Stimulated activated naive CD8-positive, alpha-beta T cell treated with anti-CD3 and anti-CD28 coated beads, Interleukin-15, Interleukin-2, amounts not matched to agents 100 ng/mL and 50 ng/mL, for 24 hours (primary cell): ENCODE measurements around the gene PLA2G15.

Experiments
- H3K27ac Mint-ChIP-seq: one replicate; pipeline ENCODE4 v1.8.0; 2021; ENCODE audit warnings: mild to moderate bottlenecking, mixed read lengths
- H3K27me3 Mint-ChIP-seq: one replicate; pipeline ENCODE4 v1.8.0; 2021; ENCODE audit warnings: mixed read lengths
- H3K36me3 Mint-ChIP-seq: one replicate; pipeline ENCODE4 v1.8.0; 2021; ENCODE audit warnings: low read depth, mixed read lengths
- H3K4me1 Mint-ChIP-seq: one replicate; pipeline ENCODE4 v1.8.0; 2021; ENCODE audit warnings: low read depth, mixed read lengths
- H3K4me3 Mint-ChIP-seq: one replicate; pipeline ENCODE4 v1.8.0; 2021; ENCODE audit warnings: mild to moderate bottlenecking, mixed read lengths
- H3K9me3 Mint-ChIP-seq: one replicate; pipeline ENCODE4 v1.8.0; 2021; ENCODE audit warnings: mixed read lengths

PLA2G15 gene

GRCh38 chr16:68236826-68237242 is 8.3 kb upstream of the PLA2G15 start:
- peaks cover 41% of the 10 kb centered on the region for H3K4me1 Mint-ChIP-seq
- H3K27me3 Mint-ChIP-seq = no peaks in the 10 kb centered on the region
- H3K9me3 Mint-ChIP-seq = no peaks in the 10 kb centered on the region
- no peaks in the 10 kb centered on the region for H3K36me3 Mint-ChIP-seq
- H3K27ac Mint-ChIP-seq = peak overlapping the region; percentile 94
- peak overlapping the region; percentile 85 for H3K4me3 Mint-ChIP-seq

- Mint-ChIP-seq H3K4me3 (peak overlapping the region; percentile 85), H3K36me3 (no peaks in the 10 kb centered on the region), H3K4me1 (peaks cover 40% of the 10 kb centered on the region), H3K27me3 (no peaks in the 10 kb centered on the region), H3K27ac (peak overlapping the region; percentile 94), H3K9me3 (no peaks in the 10 kb centered on the region)
Measured at GRCh38 chr16:68237243-68238028, 7.7 kb upstream of the PLA2G15 start.

- Mint-ChIP-seq H3K9me3 (no peaks in the 10 kb centered on the region), H3K36me3 (no peaks in the 10 kb centered on the region), H3K27me3 (no peaks in the 10 kb centered on the region), H3K4me3 (peak overlapping the region; percentile 85), H3K27ac (peak overlapping the region; percentile 94), H3K4me1 (peaks cover 36% of the 10 kb centered on the region)
Measured at GRCh38 chr16:68238029-68238345, 7.2 kb upstream of the PLA2G15 start.

GRCh38 chr16:68242085-68242484 is 3.1 kb upstream of the PLA2G15 start:
- no peak overlapping the region for H3K27ac Mint-ChIP-seq
- H3K9me3 Mint-ChIP-seq = no peaks in the 10 kb centered on the region
- no peaks in the 10 kb centered on the region for H3K27me3 Mint-ChIP-seq
- H3K4me3 Mint-ChIP-seq = no peak overlapping the region
- no peaks in the 10 kb centered on the region for H3K36me3 Mint-ChIP-seq
- peaks cover 42% of the 10 kb centered on the region for H3K4me1 Mint-ChIP-seq

GRCh38 chr16:68242926-68243858 is 2.0 kb upstream of the PLA2G15 start:
- no peaks in the 10 kb centered on the region for H3K27me3 Mint-ChIP-seq
- peaks cover 42% of the 10 kb centered on the region for H3K4me1 Mint-ChIP-seq
- no peak overlapping the region for H3K4me3 Mint-ChIP-seq
- H3K9me3 Mint-ChIP-seq = no peaks in the 10 kb centered on the region
- H3K27ac Mint-ChIP-seq = no peak overlapping the region
- no peaks in the 10 kb centered on the region for H3K36me3 Mint-ChIP-seq

GRCh38 chr16:68244481-68244902 is 681 bp upstream of the PLA2G15 start:
- Mint-ChIP-seq H3K4me1 (peaks cover 32% of the 10 kb centered on the region), H3K9me3 (no peaks in the 10 kb centered on the region), H3K4me3 (peak overlapping the region; percentile 95), H3K36me3 (no peaks in the 10 kb centered on the region), H3K27ac (no peak overlapping the region), H3K27me3 (no peaks in the 10 kb centered on the region)

- Mint-ChIP-seq H3K9me3 (no peaks in the 10 kb centered on the region), H3K4me1 (peaks cover 27% of the 10 kb centered on the region), H3K27ac (peak overlapping the region; percentile 80)
Measured at GRCh38 chr16:68246121-68246520, 948 bp downstream of the PLA2G15 start.

GRCh38 chr16:68246666-68247065 is 1.5 kb downstream of the PLA2G15 start:
- Mint-ChIP-seq H3K27me3 (no peaks in the 10 kb centered on the region), H3K27ac (no peak overlapping the region), H3K9me3 (no peaks in the 10 kb centered on the region), H3K4me3 (peak overlapping the region; percentile 95), H3K4me1 (peaks cover 27% of the 10 kb centered on the region), H3K36me3 (peaks cover 5% of the 10 kb centered on the region)

More at GRCh38 chr16:68246121-68246520, 948 bp downstream of the PLA2G15 start:
- H3K27me3 Mint-ChIP-seq = no peaks in the 10 kb centered on the region
- H3K36me3 Mint-ChIP-seq = peaks cover 4% of the 10 kb centered on the region
- peak overlapping the region; percentile 95 for H3K4me3 Mint-ChIP-seq

GRCh38 chr16:68247400-68247799 is 2.2 kb downstream of the PLA2G15 start:
- H3K9me3 Mint-ChIP-seq = no peaks in the 10 kb centered on the region
- H3K36me3 Mint-ChIP-seq = peaks cover 9% of the 10 kb centered on the region
- no peak overlapping the region for H3K27ac Mint-ChIP-seq
- no peaks in the 10 kb centered on the region for H3K27me3 Mint-ChIP-seq
- no peak overlapping the region for H3K4me3 Mint-ChIP-seq
- H3K4me1 Mint-ChIP-seq = peaks cover 31% of the 10 kb centered on the region

GRCh38 chr16:68247932-68248331 is 2.8 kb downstream of the PLA2G15 start:
- Mint-ChIP-seq H3K4me1 (peaks cover 31% of the 10 kb centered on the region), H3K27ac (no peak overlapping the region), H3K36me3 (peaks cover 9% of the 10 kb centered on the region), H3K4me3 (no peak overlapping the region), H3K9me3 (no peaks in the 10 kb centered on the region), H3K27me3 (no peaks in the 10 kb centered on the region)

- no peaks in the 10 kb centered on the region for H3K9me3 Mint-ChIP-seq
- H3K4me3 Mint-ChIP-seq = no peak overlapping the region
- H3K27me3 Mint-ChIP-seq = no peaks in the 10 kb centered on the region
- no peak overlapping the region for H3K27ac Mint-ChIP-seq
- H3K36me3 Mint-ChIP-seq = peaks cover 9% of the 10 kb centered on the region
- peaks cover 28% of the 10 kb centered on the region for H3K4me1 Mint-ChIP-seq
Measured at GRCh38 chr16:68249371-68249770, 4.2 kb downstream of the PLA2G15 start.

GRCh38 chr16:68250951-68251350 is 5.8 kb downstream of the PLA2G15 start:
- Mint-ChIP-seq H3K4me1 (peaks cover 16% of the 10 kb centered on the region), H3K9me3 (no peaks in the 10 kb centered on the region), H3K36me3 (peaks cover 9% of the 10 kb centered on the region), H3K4me3 (no peak overlapping the region), H3K27me3 (no peaks in the 10 kb centered on the region), H3K27ac (no peak overlapping the region)

GRCh38 chr16:68251832-68252231 is 6.7 kb downstream of the PLA2G15 start:
- H3K4me1 Mint-ChIP-seq = peaks cover 10% of the 10 kb centered on the region
- no peaks in the 10 kb centered on the region for H3K27me3 Mint-ChIP-seq
- H3K27ac Mint-ChIP-seq = no peak overlapping the region
- H3K9me3 Mint-ChIP-seq = no peaks in the 10 kb centered on the region
- no peak overlapping the region for H3K4me3 Mint-ChIP-seq
- H3K36me3 Mint-ChIP-seq = peaks cover 9% of the 10 kb centered on the region

- Mint-ChIP-seq H3K4me3 (no peak overlapping the region), H3K27ac (no peak overlapping the region), H3K27me3 (no peaks in the 10 kb centered on the region), H3K9me3 (no peaks in the 10 kb centered on the region), H3K36me3 (peaks cover 9% of the 10 kb centered on the region), H3K4me1 (peaks cover 8% of the 10 kb centered on the region)
Measured at GRCh38 chr16:68252383-68252782, 7.2 kb downstream of the PLA2G15 start.

- Mint-ChIP-seq H3K9me3 (no peaks in the 10 kb centered on the region), H3K4me1 (peaks cover 9% of the 10 kb centered on the region), H3K27ac (no peak overlapping the region), H3K4me3 (no peak overlapping the region), H3K36me3 (peaks cover 16% of the 10 kb centered on the region), H3K27me3 (no peaks in the 10 kb centered on the region)
Measured at GRCh38 chr16:68253721-68254120, 8.5 kb downstream of the PLA2G15 start.
